OCI-LY1 (cell line): ENCODE results near the gene SLC5A1.

Source experiments
- EZH2 ChIP-seq: fragments of 200-600 bp; sonication (generic), shearing (Covaris generic); IDR thresholded peaks from 2 replicates; pipeline ENCODE4 v1.8.0; 2017; ENCODE audit warnings: borderline replicate concordance, mixed run types, mild to moderate bottlenecking, antibody characterized with exemption, low read length, moderate library complexity, mixed read lengths
- TF ChIP-seq, protein P1 (sequence below): fragments of 200-600 bp; sonication (generic), shearing (Covaris generic); IDR thresholded peaks from 2 replicates; pipeline ENCODE4 v1.5.1; 2017; ENCODE audit warnings: mild to moderate bottlenecking, antibody characterized with exemption, low read length, moderate library complexity, mixed read lengths

GRCh38 chr22:32031466-32031865, 11.6 kb upstream of the SLC5A1 start:
- TF ChIP-seq, protein P1, sequence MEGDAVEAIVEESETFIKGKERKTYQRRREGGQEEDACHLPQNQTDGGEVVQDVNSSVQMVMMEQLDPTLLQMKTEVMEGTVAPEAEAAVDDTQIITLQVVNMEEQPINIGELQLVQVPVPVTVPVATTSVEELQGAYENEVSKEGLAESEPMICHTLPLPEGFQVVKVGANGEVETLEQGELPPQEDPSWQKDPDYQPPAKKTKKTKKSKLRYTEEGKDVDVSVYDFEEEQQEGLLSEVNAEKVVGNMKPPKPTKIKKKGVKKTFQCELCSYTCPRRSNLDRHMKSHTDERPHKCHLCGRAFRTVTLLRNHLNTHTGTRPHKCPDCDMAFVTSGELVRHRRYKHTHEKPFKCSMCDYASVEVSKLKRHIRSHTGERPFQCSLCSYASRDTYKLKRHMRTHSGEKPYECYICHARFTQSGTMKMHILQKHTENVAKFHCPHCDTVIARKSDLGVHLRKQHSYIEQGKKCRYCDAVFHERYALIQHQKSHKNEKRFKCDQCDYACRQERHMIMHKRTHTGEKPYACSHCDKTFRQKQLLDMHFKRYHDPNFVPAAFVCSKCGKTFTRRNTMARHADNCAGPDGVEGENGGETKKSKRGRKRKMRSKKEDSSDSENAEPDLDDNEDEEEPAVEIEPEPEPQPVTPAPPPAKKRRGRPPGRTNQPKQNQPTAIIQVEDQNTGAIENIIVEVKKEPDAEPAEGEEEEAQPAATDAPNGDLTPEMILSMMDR: no peak
- no peak for TF ChIP-seq EZH2
